RKO (cell line): ENCODE data around the gene ZNF335.

Experiments used
- DNase-seq: peaks from one replicate; pipeline ENCODE4 v3.0.0-alpha.2; 2016; ENCODE audit warnings: low spot score

ZNF335 gene

GRCh38 chr20:45971675-45972499 lies at the start of gene ZNF335:
ZNF335 (minus strand) TSS chr20:45972203; CDS start chr20:45971410, 793 bp downstream.
- DNase-seq: peak; percentile 99

- no peak for DNase-seq
These were observed 48.6 kb upstream of the ZNF335 start for GRCh38 chr20:46020555-46020954.

- no peak for DNase-seq
These were observed 46.6 kb upstream of the ZNF335 start for GRCh38 chr20:46018611-46019010.

GRCh38 chr20:46018112-46018511 lies 46.1 kb upstream of the ZNF335 start:
- no peak for DNase-seq

GRCh38 chr20:46017272-46017671 lies 45.3 kb upstream of the ZNF335 start:
- DNase-seq: no peak

- DNase-seq: no peak
These were observed 42.8 kb upstream of the ZNF335 start for GRCh38 chr20:46014517-46015396.

GRCh38 chr20:46013829-46014516 lies 42.0 kb upstream of the ZNF335 start:
- DNase-seq: no peak

- DNase-seq: no peak
These were observed 41.4 kb upstream of the ZNF335 start for GRCh38 chr20:46013322-46013828.

- DNase-seq: no peak
These were observed 40.9 kb upstream of the ZNF335 start for GRCh38 chr20:46012921-46013320.

- DNase-seq: peak; percentile 27
These were observed 39.9 kb upstream of the ZNF335 start for GRCh38 chr20:46011631-46012482.

GRCh38 chr20:46010491-46011391 lies 38.7 kb upstream of the ZNF335 start:
- no peak for DNase-seq

- no peak for DNase-seq
These were observed 37.8 kb upstream of the ZNF335 start for GRCh38 chr20:46009816-46010215.

- DNase-seq: no peak
These were observed 35.7 kb upstream of the ZNF335 start for GRCh38 chr20:46007671-46008070.

GRCh38 chr20:46006964-46007363 lies 35.0 kb upstream of the ZNF335 start:
- no peak for DNase-seq

GRCh38 chr20:46006022-46006705 lies 34.2 kb upstream of the ZNF335 start:
- DNase-seq: no peak

- DNase-seq: no peak
These were observed 33.0 kb upstream of the ZNF335 start for GRCh38 chr20:46004889-46005473.

- DNase-seq: no peak
These were observed 32.2 kb upstream of the ZNF335 start for GRCh38 chr20:46004187-46004586.

- DNase-seq: no peak
These were observed 30.0 kb upstream of the ZNF335 start for GRCh38 chr20:46002008-46002407.

- DNase-seq: no peak
These were observed 29.5 kb upstream of the ZNF335 start for GRCh38 chr20:46001498-46001897.
